DMS114 treated with DMSO at 0.1 percent for 48 hours (cell line): ENCODE measurements around the gene STRN3.

Experiments used
- DNase-seq: peaks from one replicate; lab custom pipeline; 2025; ENCODE audit not compliant: unreplicated experiment; lab: John Stamatoyannopoulos, UW

The STRN3 gene

DNA sequence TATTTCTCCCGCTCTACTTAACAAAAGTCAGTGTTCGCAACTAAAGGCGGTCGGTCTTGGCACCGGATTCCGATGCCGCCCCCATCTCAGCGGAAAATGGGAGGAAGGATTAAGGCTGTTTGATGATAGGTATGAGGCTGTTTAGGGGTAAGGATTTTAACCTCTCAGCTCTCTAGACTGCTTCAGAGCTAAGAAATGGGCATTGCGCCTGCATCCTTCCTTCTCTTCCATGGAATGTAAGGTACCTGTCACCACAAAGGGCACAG is 150.5 kb downstream of the STRN3 start:
- DNase-seq = no peak

- DNase-seq = no peak
These were observed 151.0 kb downstream of the STRN3 start for GRCh38 chr14:30874999-30875787.

DNA sequence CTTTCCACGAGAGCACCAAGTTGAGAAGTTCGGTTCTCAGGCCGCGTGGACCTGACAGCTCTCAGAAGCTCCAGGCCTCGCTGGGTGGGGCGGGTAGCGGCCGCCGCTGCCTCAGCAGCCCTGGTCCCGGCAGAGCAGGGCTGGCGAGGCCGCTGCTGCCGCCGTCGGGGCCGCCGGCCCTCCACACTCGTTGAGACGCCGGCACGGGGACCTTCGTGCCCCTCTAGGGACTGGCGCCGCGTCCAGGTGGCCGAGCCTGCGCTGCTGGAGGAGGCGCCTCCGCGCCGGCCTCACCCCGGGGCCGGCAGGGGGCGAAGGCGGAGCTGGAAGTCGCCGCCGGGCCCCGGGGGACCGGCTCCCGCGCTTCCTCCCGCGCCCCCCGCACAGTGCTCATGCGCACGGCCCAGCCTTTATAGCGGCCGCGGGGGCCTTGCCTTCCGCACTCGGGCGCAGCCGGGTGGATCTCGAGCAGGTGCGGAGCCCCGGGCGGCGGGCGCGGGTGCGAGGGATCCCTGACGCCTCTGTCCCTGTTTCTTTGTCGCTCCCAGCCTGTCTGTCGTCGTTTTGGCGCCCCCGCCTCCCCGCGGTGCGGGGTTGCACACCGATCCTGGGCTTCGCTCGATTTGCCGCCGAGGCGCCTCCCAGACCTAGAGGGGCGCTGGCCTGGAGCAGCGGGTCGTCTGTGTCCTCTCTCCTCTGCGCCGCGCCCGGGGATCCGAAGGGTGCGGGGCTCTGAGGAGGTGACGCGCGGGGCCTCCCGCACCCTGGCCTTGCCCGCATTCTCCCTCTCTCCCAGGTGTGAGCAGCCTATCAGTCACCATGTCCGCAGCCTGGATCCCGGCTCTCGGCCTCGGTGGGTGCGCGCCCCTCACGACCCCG is 151.8 kb downstream of the STRN3 start, which contains the start of gene COCH:
Gene COCH, plus strand, starts transcription at position 440 of the 879 bp plus-strand sequence. Its CDS starts 380 bp downstream, at position 820.
- DNase-seq = no peak

DNA sequence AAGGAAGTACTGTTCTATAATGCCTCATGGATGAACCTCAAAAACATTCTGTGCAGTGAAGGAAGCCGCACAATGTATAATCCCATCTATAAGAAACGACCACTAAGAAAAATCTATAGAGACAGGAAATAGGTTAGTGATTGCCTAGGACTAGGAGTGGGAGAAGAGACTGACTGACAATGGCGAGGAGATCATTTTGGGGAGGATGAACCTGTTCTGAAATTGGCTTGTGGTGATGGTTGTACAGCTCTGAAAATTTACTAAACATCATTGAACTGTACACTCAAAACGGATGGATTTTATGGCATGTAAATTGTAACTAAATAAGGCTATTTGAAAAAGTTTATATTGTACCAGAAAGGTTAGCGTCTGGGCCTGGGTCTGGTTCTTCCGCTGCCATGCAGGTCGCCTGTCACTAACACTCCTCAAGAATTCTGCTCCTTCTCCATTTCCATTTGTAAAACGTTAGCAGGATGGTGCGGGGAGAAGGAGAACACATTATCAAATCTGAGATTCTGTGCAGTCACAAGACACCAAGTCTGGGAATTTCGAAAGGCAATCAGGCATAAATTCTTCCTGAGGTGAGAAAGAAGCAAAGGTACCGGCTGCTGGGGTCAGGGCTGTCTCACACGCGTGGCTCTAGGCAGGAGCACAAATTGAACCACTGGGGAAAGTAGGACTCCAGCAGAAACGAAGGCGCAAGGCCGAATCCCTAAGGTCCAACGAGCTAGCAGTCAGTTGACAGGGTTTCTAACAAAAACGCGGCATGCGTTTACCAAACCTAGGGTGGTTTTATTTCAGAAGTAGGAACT is 152.7 kb downstream of the STRN3 start:
- DNase-seq = no peak

DNA sequence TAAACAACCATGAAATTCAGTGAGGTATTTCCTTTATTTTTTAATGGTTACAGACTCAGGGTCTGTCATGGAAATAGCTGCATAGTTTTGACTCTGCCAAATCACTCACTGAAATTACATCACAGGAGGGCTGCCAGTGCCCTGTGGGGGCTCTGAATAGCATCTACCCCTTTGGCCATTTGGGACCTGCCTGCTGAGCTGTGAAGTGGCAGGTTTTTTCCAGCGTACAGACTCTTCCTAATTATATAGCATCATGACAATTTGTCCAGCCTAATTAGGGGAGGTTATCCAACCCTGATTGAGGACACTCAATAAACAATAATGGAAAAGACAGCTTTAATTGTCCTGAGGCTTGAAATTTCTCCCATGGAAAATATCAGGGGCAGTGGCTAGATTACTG is 153.6 kb downstream of the STRN3 start:
- no peak for DNase-seq

- no peak for DNase-seq
These were observed 156.5 kb downstream of the STRN3 start for GRCh38 chr14:30869551-30870155.

DNA sequence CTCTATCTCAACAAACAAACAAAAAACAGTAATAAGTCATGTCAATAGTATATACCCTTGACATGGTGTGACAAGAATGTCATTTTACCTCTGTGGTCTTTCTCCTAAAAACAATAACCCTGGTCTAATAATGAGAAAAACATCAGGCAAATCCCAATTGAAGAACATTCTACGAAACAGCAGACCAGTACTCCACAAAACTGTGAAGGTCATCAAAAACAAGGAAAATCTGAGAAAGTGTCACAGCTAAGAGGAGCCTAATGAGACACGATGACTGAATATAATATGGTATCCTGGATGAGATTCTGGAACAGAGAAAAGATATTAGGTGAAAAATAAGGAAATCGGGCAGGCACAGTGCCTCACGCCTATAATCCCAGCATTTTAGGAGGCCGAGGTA is 157.4 kb downstream of the STRN3 start:
- no peak for DNase-seq

DNA sequence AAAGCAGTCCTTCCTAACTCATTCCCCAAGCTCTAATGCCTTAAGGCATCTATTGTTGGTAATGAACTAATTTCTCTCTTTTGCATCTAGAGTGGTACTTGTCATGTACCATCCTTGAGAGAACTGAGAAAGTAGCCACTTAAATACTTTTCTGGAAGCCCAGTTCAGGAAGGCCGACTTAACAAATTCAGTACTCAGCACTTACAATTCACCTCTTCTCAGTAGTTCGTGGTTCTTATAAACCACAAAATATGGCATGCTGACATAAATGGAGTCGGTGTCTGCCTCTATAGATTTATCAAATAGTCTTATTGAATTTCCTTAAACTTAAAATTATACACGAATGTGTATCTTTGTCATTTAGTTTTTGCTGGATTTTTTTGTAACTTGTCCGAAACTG is 161.2 kb downstream of the STRN3 start:
- DNase-seq = no peak

GRCh38 chr14:30861200-30861599 is 165.0 kb downstream of the STRN3 start:
- DNase-seq = no peak

DNA sequence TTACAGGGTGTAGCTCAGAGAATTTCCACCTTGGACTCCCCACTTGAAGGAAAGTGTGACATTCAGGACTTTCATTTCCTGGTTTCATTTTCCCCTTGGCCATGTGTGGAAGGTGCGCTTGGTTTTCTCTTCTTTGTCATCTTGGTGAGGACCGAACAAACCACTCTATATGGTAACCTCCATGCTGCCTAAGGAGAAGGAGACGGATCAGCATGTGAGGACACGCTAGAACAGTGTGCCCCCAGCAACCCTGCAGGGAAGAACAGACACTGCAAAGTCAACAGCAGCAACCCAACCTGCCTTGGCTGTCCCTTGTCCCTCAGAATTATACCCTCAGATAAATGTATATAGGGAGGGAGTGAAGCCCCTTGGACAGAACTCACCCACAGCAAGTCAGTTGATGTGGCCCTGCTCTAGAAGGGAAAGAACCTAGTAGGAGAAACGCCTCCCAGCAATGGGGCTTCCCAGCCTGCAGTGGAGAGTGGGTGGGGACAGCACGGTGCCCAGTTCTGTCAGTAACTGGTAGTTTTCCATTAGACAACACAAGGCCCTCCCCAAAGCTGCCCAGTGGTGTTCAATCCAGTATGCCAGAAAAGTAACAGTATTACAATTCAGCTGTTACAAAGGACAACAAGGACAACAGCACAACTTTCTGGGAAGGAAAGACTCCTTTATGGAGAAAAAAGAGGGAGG is 170.7 kb downstream of the STRN3 start:
- no peak for DNase-seq

DNA sequence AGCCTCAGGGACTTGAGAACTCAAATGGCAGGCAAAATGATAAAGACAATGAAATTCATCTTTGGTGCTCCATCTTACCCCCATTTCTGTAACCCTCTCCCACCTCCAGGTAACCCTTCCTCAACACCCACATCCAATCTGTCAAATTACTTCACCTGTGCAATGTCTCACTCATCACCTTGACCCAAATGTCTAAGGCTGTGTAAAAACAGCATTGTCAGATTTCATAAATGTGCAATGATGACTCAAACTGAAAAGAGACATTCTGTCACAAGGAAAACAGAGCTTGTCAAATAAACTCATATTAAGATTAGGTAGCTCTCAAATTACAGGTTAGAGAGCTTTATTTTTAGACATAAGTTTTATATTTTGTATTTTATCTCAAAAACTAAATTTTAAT is 171.7 kb downstream of the STRN3 start:
- DNase-seq = no peak

DNA sequence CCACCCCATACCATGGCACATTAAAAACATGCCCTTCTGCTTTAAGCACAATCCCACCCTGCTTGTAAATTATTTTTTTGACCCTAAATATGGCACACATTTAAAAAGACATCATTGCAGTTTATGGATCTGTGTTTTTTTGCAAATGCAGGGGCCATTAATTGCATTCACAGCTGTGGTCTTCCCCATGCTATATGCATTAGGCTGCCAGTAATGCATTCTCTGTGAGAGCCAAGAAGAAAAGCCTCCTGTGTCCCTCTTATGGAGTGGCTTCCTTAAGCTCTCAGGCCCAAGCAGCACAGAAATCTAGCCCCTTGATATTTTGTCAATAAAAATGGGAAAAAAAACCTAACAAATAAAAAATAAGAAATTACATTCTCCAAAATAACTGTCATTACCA is 172.2 kb downstream of the STRN3 start:
- DNase-seq = no peak

DNA sequence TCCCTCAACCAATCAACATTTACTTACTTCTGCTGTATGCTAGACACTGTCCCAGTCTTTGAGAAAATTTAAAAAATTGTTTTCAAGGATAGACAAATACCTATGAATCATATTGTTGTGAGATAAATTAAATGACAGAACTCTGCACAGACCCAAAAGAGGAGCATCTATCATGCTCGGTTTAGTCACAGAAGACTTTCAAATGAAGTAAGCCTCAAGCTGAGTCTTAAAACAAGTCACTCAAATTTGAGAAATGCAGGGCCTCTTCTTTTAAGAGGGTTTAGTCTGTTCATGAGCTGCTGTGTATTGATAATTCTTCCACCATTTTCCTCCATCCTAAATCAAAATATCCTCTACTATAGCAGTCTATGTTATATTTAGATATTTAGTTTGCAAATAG is 176.2 kb downstream of the STRN3 start:
- no peak for DNase-seq

- no peak for DNase-seq
These were observed 176.8 kb downstream of the STRN3 start for GRCh38 chr14:30849354-30849753.

DNA sequence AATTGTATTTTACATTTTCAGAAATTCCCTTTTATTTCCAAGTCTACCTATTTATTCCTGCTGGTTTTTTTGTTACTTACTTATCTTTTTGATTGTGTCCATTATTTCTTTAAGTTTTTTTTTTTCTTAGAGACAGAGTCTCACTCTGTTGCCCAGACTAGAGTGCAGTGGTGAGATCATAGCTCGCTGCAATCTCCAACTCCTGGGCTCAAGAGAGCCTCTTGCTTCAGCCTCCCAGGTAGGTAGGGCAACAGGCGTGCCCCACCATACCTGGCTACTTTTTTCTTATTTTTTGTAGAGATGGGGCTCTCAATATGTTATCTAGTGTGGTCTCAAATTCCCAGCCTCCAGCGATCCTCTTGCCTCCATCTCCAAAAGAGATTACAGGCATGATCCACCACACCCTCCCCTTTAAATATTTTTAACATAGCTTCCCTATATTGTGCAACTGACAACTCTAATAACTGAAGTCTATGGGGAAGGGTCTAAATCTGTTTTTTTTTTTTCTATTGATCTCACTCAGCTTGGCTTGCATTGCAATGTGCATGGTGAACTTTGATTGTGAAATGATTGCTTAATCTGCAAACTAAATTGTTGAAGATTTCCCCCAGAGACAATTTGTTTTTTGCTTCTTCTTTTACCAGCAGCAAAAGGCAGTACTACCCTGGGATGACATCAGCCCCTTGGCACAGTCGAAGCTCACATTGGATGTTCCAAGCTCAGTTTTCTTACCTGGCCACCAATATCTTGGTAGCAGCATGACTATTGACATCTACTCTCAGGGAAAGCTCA is 177.5 kb downstream of the STRN3 start:
- no peak for DNase-seq
